ENCODE results near the gene MFAP5. TPM values are rescaled to one million over a fixed set of nuclear protein-coding genes. Genes with fewer than 3 reads are reported as not detected.

The MFAP5 gene
- total RNA-seq, 1 donor from 2014 or later = 105 TPM

DNA sequence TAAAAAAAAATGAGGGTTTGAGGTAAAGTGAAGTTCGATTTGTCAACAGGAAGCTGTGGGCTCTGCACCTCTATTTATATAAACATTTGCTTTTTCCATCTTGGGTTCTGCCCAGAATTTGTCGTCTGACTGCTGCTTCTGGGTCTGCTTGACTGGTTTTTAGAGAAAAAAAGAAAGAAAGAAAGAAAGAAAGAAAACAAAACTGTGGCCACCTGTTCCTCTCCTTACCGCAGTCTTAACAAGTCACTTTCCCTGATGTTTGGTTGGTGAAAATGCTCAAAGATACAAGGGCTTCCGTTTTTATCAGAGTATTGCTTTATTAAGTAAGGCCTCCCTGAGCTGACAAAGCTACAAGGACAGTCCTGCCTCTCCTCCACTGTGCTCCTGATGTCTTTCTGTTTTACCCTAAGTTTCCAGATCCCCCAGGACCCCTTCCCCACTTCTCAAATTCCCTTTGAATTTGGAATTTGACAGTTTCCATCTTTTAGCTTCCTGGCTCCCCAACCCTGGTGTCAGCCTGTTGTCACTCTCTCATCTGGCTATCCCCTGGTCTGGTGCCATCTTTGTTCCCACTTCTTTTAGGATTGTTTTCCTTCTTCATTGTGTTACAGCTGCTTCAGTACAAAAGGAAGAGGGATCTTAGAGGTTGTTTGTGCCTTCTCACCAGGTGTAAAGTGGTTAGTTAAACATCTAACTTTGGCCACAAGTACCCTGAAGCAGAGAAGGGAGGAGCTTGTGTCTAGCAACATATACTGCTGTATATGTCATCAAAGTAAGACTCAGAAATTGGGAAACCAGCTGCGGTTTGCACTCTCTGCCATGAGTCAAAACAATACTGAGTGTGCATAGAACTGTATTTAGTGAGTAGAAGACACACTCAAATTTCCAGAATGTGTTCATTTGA, 18.0 kb downstream of the MFAP5 start:
- Histone ChIP-seq H3K4me3 (ENCODE audit: insufficient read depth, low read depth, low read length) (no peak overlapping the region), H2AFZ (ENCODE audit: low read depth, low read length) (no peak overlapping the region), H3K9ac (ENCODE audit: low read length) (no peak overlapping the region), H4K20me1 (ENCODE audit: insufficient read depth, low read length) (no peaks in the 10 kb centered on the region), H3K79me2 (ENCODE audit: insufficient read depth, low read length) (no peaks in the 10 kb centered on the region), H3K36me3 (ENCODE audit: insufficient read depth, low read length) (peaks cover 4% of the 10 kb centered on the region), H3K27me3 (ENCODE audit: insufficient read depth, low read length) (no peaks in the 10 kb centered on the region), H3K4me2 (ENCODE audit: low read length) (no peak overlapping the region), H3K27ac (ENCODE audit: low read depth, low read length) (no peak overlapping the region), H3K9me3 (ENCODE audit: insufficient read depth, low read depth, low read length) (no peaks in the 10 kb centered on the region), H3K4me1 (ENCODE audit: insufficient read depth, low read length) (no peaks in the 10 kb centered on the region)
- TF ChIP-seq, protein P1, sequence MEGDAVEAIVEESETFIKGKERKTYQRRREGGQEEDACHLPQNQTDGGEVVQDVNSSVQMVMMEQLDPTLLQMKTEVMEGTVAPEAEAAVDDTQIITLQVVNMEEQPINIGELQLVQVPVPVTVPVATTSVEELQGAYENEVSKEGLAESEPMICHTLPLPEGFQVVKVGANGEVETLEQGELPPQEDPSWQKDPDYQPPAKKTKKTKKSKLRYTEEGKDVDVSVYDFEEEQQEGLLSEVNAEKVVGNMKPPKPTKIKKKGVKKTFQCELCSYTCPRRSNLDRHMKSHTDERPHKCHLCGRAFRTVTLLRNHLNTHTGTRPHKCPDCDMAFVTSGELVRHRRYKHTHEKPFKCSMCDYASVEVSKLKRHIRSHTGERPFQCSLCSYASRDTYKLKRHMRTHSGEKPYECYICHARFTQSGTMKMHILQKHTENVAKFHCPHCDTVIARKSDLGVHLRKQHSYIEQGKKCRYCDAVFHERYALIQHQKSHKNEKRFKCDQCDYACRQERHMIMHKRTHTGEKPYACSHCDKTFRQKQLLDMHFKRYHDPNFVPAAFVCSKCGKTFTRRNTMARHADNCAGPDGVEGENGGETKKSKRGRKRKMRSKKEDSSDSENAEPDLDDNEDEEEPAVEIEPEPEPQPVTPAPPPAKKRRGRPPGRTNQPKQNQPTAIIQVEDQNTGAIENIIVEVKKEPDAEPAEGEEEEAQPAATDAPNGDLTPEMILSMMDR (IDR thresholded peaks at IDR 0.05; ENCODE audit: insufficient read depth, low read depth, low read length) = no peak
- TF ChIP-seq EZH2 (IDR thresholded peaks at IDR 0.05; ENCODE audit: insufficient read depth, low read length) = no peak
- FAIRE-seq (no peak), DNase-seq (ENCODE audit: low read depth) (no peak)
- no peaks in the 10 kb centered on the region for H3K36me3 Mint-ChIP-seq (ENCODE audit: low read depth, unreplicated experiment)
- no peaks in the 10 kb centered on the region for H3K27me3 Mint-ChIP-seq (ENCODE audit: low read depth, unreplicated experiment)
- H3K27ac Mint-ChIP-seq (ENCODE audit: unreplicated experiment) = no peak overlapping the region
- H3K4me1 Mint-ChIP-seq (ENCODE audit: low read depth, unreplicated experiment) = peaks cover 2% of the 10 kb centered on the region
- no peak overlapping the region for H3K4me3 Mint-ChIP-seq (ENCODE audit: unreplicated experiment)
- no peaks in the 10 kb centered on the region for H3K9me3 Mint-ChIP-seq (ENCODE audit: unreplicated experiment)

DNA sequence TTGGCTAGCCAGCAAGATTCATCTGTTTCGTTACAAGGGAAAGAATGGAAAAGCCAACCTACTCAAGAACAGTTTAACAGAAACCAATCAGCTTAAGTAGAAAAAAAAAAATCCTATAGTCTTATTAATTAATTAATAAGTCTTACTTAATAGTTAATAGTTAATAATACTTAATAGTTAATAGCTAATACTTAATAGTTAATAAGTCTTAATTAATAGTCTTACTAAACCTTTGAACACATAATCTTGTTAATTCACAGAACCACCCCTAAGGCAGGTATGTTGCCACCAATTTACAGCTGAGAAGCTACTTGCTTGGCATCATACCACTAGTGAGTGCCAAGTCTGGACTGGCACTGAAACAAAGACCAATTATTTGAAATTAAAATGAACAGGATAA, 19.9 kb downstream of the MFAP5 start:
- no peaks in the 10 kb centered on the region for H3K4me1 ChIP-seq (ENCODE audit: insufficient read depth, low read length)
- no peaks in the 10 kb centered on the region for H4K20me1 ChIP-seq (ENCODE audit: insufficient read depth, low read length)
- no peak overlapping the region for H2AFZ ChIP-seq (ENCODE audit: low read depth, low read length)
- no peaks in the 10 kb centered on the region for H3K27me3 ChIP-seq (ENCODE audit: insufficient read depth, low read length)
- no peaks in the 10 kb centered on the region for H3K27me3 Mint-ChIP-seq (ENCODE audit: low read depth, unreplicated experiment)
- no peak overlapping the region for H3K27ac Mint-ChIP-seq (ENCODE audit: unreplicated experiment)
- no peak overlapping the region for H3K4me2 ChIP-seq (ENCODE audit: low read length)
- no peak overlapping the region for H3K4me3 Mint-ChIP-seq (ENCODE audit: unreplicated experiment)
- no peak for DNase-seq (ENCODE audit: low read depth)
- H3K4me3 ChIP-seq (ENCODE audit: insufficient read depth, low read depth, low read length) = no peak overlapping the region
- no peaks in the 10 kb centered on the region for H3K79me2 ChIP-seq (ENCODE audit: insufficient read depth, low read length)
- H3K9ac ChIP-seq (ENCODE audit: low read length) = no peak overlapping the region
- H3K9me3 ChIP-seq (ENCODE audit: insufficient read depth, low read depth, low read length) = no peaks in the 10 kb centered on the region
- no peaks in the 10 kb centered on the region for H3K9me3 Mint-ChIP-seq (ENCODE audit: unreplicated experiment)
- FAIRE-seq = no peak
- H3K27ac ChIP-seq (ENCODE audit: low read depth, low read length) = no peak overlapping the region
- H3K36me3 Mint-ChIP-seq (ENCODE audit: low read depth, unreplicated experiment) = no peaks in the 10 kb centered on the region
- TF ChIP-seq EZH2 (IDR thresholded peaks at IDR 0.05; ENCODE audit: insufficient read depth, low read length) = no peak
- TF ChIP-seq, protein P1 (IDR thresholded peaks at IDR 0.05; ENCODE audit: insufficient read depth, low read depth, low read length) = no peak
- no peaks in the 10 kb centered on the region for H3K36me3 ChIP-seq (ENCODE audit: insufficient read depth, low read length)
- H3K4me1 Mint-ChIP-seq (ENCODE audit: low read depth, unreplicated experiment) = peaks cover 2% of the 10 kb centered on the region

DNA sequence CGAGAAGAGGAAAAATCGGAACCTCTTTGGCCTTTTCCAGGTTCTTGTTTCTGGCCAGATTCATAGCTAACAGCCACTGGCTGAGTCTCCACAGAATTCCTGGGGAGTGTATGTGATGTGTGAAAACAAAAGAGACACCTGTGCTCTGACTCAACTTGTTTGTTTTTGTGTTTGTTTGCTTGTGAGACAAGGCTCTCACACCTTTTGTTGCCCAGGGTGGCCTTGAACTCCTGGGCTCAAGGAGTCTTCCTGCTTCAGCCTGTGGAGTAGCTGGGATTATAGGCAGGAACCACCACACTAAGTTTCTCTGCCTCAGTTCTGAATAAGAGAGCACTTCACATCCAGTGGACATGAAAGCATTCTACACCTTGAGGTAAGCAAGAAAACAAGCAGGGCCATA, 22.7 kb downstream of the MFAP5 start:
- H3K27ac Mint-ChIP-seq (ENCODE audit: unreplicated experiment) = no peak overlapping the region

More for the DNA sequence above, 22.7 kb downstream of the MFAP5 start:
- Histone ChIP-seq H3K4me3 (ENCODE audit: insufficient read depth, low read depth, low read length) (no peak overlapping the region), H2AFZ (ENCODE audit: low read depth, low read length) (no peak overlapping the region), H3K27ac (ENCODE audit: low read depth, low read length) (no peak overlapping the region), H3K4me1 (ENCODE audit: insufficient read depth, low read length) (no peaks in the 10 kb centered on the region), H4K20me1 (ENCODE audit: insufficient read depth, low read length) (no peaks in the 10 kb centered on the region), H3K4me2 (ENCODE audit: low read length) (no peak overlapping the region), H3K27me3 (ENCODE audit: insufficient read depth, low read length) (no peaks in the 10 kb centered on the region), H3K79me2 (ENCODE audit: insufficient read depth, low read length) (no peaks in the 10 kb centered on the region), H3K9ac (ENCODE audit: low read length) (no peak overlapping the region), H3K9me3 (ENCODE audit: insufficient read depth, low read depth, low read length) (no peaks in the 10 kb centered on the region), H3K36me3 (ENCODE audit: insufficient read depth, low read length) (no peaks in the 10 kb centered on the region)
- no peaks in the 10 kb centered on the region for H3K36me3 Mint-ChIP-seq (ENCODE audit: low read depth, unreplicated experiment)
- no peak for TF ChIP-seq EZH2 (IDR thresholded peaks at IDR 0.05; ENCODE audit: insufficient read depth, low read length)
- TF ChIP-seq, protein P1 (IDR thresholded peaks at IDR 0.05; ENCODE audit: insufficient read depth, low read depth, low read length) = no peak
- no peak for FAIRE-seq
- no peak overlapping the region for H3K4me3 Mint-ChIP-seq (ENCODE audit: unreplicated experiment)
- H3K4me1 Mint-ChIP-seq (ENCODE audit: low read depth, unreplicated experiment) = no peaks in the 10 kb centered on the region
- peaks cover 4% of the 10 kb centered on the region for H3K9me3 Mint-ChIP-seq (ENCODE audit: unreplicated experiment)
- peaks cover 3% of the 10 kb centered on the region for H3K27me3 Mint-ChIP-seq (ENCODE audit: low read depth, unreplicated experiment)
- no peak for DNase-seq (ENCODE audit: low read depth)
